Brain microvascular endothelial cell (primary cell): ENCODE measurements around the gene TNK2.
"Not testable (repeated sequence)": the region's sequence is repeated elsewhere in the genome, so short reads cannot be mapped to it uniquely, and the experiment has no call there.

Experiments used
- DNase-seq: peaks from one replicate; pipeline ENCODE4 v3.0.0-alpha.2; 2020
- H3K27ac ChIP-seq: fragments of 250-450 bp; sonication (Bioruptor Pico); 2 replicates; pipeline ENCODE4 v1.5.1; 2020; ENCODE audit warnings: mild to moderate bottlenecking, moderate library complexity
- H3K27me3 ChIP-seq: fragments of 250-450 bp; sonication (Bioruptor Pico); replicated peaks from 2 replicates; pipeline ENCODE4 v1.5.1; 2020; ENCODE audit warnings: mild to moderate bottlenecking
- H3K36me3 ChIP-seq: fragments of 250-450 bp; sonication (Bioruptor Pico); replicated peaks from 2 replicates; pipeline ENCODE4 v1.5.1; 2020; ENCODE audit warnings: mild to moderate bottlenecking
- H3K4me3 ChIP-seq: 2 replicates; pipeline ENCODE4 v1.5.1; 2011; ENCODE audit warnings: low read depth, mild to moderate bottlenecking, control low read depth, low read length, moderate library complexity
- in situ Hi-C: cut with HindIII; loops from 2 replicates; pipeline ENCODE4 v1.10.0; 2017; ENCODE audit warnings: low sequenced_read_pairs, low pct_ligation_motif_present
- TF ChIP-seq, protein P1 (sequence below): IDR thresholded peaks from 2 replicates; pipeline ENCODE4 v1.5.1; 2011; ENCODE audit warnings: low read depth, mild to moderate bottlenecking, moderate library complexity, low read length, control low read depth, inconsistent platforms; ENCODE audit errors: missing control alignments

Gene TNK2

DNA sequence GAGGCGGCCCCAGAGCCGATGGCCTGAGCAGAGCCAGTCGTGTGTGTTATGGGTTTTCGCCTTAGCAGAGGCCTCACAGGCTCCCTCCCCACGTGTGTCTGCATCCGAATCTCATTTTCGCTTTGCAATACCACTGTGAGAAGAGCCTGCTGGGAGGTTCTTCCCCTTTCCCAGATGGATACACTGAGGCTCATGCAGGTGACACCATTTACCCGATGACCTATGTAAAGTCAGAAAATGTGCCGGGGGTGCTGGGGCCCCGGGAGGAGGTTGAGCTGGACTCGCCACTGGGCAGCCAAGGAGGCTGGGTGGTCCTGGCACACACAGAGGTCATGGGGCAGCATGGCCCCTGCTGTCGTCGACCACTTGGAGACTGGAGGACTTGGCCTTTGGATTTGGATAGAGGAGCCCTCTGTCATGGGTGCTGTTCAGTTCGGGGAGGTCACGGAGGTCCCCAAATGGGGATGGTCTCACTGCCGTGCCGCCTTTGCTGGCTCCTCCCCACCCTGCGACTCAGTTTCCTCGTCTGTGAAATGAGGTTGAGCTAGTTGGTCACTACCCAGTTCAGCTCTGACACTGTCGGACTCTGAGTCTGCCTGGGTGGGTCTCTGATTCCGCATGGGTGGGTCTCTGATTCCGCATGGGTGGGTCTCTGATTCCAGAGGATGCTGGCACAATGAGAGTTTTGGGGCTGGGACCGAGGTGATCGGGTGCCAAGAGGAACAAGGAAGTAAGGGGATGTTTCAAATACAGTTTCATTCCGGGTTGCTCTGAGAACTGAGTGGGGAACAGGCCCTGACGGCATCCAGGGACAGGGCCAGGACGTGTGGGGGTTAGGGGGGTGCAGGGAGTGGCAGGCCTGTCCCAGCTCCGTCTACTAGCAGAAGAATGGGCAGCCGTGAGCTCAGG lies 73.4 kb downstream of the TNK2 start:
- in situ Hi-C loops, result no loop called here
- TF ChIP-seq, protein P1, sequence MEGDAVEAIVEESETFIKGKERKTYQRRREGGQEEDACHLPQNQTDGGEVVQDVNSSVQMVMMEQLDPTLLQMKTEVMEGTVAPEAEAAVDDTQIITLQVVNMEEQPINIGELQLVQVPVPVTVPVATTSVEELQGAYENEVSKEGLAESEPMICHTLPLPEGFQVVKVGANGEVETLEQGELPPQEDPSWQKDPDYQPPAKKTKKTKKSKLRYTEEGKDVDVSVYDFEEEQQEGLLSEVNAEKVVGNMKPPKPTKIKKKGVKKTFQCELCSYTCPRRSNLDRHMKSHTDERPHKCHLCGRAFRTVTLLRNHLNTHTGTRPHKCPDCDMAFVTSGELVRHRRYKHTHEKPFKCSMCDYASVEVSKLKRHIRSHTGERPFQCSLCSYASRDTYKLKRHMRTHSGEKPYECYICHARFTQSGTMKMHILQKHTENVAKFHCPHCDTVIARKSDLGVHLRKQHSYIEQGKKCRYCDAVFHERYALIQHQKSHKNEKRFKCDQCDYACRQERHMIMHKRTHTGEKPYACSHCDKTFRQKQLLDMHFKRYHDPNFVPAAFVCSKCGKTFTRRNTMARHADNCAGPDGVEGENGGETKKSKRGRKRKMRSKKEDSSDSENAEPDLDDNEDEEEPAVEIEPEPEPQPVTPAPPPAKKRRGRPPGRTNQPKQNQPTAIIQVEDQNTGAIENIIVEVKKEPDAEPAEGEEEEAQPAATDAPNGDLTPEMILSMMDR, result no peak
- Histone ChIP-seq H3K4me3 (no peak overlapping the region), H3K27ac (no peak overlapping the region), H3K27me3 (peaks cover 2% of the 10 kb centered on the region), H3K36me3 (no peaks in the 10 kb centered on the region)
- DNase-seq, result no peak

DNA sequence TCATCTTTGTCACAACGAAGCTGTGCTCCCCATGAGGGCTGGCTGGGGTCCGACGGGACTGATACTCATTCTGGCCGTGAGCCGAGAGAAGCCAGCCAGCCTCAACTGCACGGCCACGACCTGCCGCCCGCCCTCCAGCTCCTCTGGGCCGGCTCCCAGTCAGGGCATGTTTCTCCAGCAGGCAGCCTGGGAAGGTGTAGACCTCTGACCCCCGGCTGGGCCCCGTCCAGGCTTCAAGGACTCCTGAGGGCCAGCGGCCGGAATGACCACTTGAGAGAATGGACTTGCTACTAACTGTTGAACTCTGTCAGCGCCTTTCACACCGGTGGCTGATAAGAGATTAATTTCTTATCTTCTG lies 78.5 kb downstream of the TNK2 start:
- Histone ChIP-seq H3K36me3 (no peaks in the 10 kb centered on the region), H3K27me3 (no peaks in the 10 kb centered on the region), H3K27ac (no peak overlapping the region), H3K4me3 (no peak overlapping the region)
- TF ChIP-seq, protein P1, result no peak
- no peak for DNase-seq
- in situ Hi-C loops, result no loop called here

DNA sequence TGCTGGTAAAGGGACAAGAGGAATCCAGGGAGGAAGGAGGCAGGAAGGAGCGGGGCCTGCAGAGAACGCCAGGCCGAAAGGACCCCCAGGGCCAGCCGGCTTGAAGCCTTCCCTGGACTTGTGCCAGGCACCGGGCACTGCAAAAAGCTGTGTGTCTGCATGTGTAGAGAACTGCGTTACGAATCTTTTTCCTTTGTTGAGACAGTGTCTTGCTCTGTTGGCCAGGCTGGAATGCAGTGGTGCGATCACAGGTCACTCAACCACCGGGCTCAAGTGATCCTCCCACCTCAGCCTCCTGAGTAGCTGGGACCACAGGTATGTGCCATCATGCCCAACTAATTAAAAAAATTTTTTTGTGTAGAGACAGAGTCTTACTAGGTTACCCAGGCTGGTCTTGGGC lies 79.6 kb downstream of the TNK2 start:
- no peaks in the 10 kb centered on the region for H3K36me3 ChIP-seq
- in situ Hi-C loops, result no loop called here
- no peak for DNase-seq
- no peaks in the 10 kb centered on the region for H3K27me3 ChIP-seq
- no peak overlapping the region for H3K27ac ChIP-seq
- TF ChIP-seq, protein P1, result no peak
- no peak overlapping the region for H3K4me3 ChIP-seq

DNA sequence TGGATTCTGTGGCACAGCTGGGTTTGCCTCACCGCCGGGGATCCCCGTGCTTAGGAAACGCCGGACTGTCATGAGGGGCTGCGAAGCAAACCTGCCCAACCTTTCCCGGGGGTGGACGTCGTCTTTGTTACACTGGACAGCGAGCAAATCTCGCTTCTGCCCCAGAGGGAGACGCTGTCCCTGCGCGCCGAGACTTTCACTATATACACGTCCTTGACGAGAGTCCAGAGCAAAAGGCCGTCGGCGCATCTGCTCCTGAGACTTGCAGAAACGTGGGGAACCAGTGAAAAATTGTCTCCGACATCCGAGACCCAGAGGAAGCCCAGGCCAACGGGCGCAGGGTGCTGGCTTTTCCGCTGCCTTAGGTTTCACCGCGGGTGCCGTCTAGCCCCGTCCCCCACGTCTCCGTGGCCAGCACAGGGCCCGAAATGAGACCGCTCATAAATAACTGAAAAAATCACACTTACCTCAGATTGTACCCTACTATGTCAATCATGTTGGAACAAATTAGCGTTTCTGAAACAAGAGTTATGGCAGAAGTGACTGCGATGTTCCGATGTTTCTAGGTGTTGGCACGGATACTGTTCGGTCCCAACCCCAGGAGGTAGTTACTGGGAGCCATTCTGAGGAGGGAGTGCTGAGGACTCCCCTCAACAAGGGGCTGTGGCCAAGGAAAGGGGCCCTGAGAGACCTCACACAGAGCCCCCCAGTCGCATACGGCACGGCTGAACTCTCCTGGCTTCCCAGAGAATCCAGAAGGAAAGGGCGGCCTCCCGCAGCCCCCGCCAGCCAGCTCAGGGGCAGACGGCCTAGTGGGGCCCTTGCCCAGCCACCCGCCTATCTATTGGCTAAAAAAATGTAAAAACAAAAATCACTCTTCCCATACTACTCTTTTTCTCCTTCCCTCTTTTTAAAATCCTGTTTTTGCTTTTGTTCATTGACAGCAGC lies 82.2 kb downstream of the TNK2 start:
- H3K36me3 ChIP-seq, result no peaks in the 10 kb centered on the region
- TF ChIP-seq, protein P1, result no peak
- no peak overlapping the region for H3K27ac ChIP-seq
- in situ Hi-C loops, result no loop called here
- no peaks in the 10 kb centered on the region for H3K27me3 ChIP-seq
- no peak overlapping the region for H3K4me3 ChIP-seq
- DNase-seq, result no peak

DNA sequence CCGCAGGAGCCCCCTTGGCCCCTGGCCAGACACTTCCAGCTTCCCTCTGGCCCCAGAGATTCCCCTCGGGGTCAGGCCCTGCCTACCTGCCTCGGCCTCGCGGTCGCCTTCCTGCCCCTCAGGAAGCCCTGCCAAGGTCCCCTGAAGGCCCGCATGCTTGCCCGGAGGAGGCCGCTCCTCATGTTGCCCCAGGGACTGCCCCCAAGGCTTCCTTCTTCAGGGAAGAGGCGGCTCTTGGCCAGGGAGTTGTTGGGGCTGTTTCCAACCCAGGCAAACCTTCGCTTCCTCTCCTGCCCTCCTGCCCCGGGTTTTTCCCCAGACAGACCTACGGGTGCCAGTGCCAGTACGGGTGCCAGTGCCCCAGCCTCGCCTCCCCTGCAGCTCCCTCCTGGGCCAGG lies 83.2 kb downstream of the TNK2 start:
- Histone ChIP-seq H3K27me3 (no peaks in the 10 kb centered on the region), H3K27ac (no peak overlapping the region), H3K4me3 (no peak overlapping the region), H3K36me3 (no peaks in the 10 kb centered on the region)
- DNase-seq, result no peak
- in situ Hi-C loops, result no loop called here
- TF ChIP-seq, protein P1, result no peak

DNA sequence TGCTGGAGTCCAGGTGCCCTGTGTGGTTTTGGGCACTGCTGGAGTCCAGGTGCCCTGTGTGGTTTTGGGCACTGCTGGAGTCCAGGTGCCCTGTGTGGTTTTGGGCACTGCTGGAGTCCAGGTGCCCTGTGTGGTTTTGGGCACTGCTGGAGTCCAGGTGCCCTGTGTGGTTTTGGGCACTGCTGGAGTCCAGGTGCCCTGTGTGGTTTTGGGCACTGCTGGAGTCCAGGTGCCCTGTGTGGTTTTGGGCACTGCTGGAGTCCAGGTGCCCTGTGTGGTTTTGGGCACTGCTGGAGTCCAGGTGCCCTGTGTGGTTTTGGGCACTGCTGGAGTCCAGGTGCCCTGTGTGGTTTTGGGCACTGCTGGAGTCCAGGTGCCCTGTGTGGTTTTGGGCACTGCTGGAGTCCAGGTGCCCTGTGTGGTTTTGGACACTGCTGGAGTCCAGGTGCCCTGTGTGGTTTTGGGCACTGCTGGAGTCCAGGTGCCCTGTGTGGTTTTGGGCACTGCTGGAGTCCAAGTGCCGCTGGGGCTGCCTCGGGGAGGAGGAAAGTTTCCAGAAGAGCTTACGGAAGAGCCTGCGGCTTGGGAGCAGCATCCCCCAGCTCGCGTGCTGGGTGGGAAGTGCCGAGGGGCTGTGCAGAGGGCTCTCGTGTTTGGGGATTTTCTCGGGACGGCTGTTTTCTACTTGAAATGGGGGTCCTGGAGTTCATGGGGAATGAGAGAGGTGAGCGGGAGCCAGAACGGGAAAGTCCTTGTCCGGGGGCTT lies 83.7 kb downstream of the TNK2 start:
- in situ Hi-C loops, DNase-seq: not testable (repeated sequence)

More for the DNA sequence above, 83.7 kb downstream of the TNK2 start:
- H3K27ac ChIP-seq, H3K36me3 ChIP-seq, H3K4me3 ChIP-seq, H3K27me3 ChIP-seq: not testable (repeated sequence)
